Limb (tissue), 2 donors: Measurements from ENCODE around the gene FAM229A.

Experiments used
- DNase-seq, 2 donors: peaks; one replicate each; pipeline ENCODE4 v3.0.0-alpha.2; 2016; ENCODE audit errors: extremely low spot score in 2 of 2

FAM229A gene

DNA sequence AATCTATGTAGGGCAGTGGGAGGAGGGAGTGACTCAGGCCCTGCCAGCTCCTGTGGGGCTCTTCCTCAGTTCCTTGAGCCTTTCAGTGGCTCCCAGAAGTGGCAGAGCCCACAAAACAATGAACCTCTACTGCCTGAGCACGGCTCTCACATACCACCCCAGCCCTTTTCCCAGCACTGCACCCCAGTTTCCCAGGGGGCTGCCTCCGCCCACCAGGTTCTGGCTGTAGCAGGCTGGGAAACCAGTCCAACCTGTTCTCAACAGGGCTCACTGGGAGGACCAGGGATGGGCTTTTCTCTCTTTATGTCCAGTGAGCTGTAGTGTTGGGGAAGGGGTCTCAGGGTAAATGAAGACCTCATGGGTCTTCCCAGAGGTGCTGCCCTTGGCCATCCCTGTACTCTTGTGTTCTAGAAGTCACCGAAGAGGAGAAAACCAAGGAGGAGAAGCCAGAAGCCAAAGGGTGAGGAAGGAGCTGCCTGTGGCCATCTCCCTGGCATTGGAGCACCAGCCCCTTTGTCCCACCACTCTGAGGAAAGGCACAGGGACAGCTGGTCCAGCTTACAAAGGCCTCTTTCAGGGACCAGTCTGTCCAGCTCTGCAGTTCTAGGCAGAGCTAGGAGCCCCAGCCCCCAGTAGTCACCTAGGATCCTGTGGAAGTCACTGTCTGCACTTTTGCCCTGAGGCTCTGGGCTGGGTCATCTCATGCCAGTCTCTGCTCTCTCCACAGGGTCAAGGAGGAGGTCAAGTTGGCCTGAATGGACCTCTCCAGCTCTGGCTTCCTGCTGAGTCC lies 29.8 kb downstream of the FAM229A start:
- no peak for DNase-seq

DNA sequence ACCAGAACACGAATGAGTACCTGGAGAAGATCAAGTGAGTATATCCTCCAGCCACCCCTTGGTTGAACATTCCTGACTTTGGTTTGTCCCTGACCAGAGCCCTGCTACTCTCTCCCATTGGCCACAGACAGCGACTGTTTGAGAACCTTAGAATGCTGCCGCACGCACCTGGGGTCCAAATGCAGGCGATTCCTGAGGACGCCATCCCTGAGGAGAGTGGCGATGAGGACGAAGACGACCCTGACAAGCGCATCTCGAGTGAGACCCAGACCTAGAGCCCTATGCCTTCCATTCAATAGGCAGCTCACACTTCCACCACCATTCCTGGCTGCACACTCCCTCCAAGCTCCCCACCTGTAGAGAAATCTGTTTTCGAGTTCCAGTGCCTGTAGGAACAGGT lies 30.7 kb downstream of the FAM229A start:
- no peak for DNase-seq

DNA sequence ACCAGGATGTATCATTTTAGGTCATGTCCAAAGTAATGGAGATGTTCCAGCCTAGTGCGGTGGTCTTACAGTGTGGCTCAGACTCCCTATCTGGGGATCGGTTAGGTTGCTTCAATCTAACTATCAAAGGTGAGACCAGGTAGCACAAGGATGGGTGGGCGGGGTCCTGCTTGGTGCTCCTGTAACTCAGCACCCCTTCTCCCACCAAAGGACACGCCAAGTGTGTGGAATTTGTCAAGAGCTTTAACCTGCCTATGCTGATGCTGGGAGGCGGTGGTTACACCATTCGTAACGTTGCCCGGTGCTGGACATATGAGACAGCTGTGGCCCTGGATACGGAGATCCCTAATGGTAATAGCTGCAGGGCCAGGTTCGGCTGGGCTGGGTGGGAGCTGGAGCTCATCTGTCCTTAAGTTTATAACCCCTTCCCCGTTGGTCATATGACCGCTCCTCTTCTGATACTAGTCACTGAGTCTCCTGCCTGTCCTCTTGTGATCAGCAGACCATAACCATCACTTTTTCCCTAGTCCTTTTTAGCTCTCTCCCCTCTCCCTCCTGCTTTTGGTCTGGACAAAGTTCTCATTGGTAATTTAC lies 31.6 kb downstream of the FAM229A start:
- no peak for DNase-seq

DNA sequence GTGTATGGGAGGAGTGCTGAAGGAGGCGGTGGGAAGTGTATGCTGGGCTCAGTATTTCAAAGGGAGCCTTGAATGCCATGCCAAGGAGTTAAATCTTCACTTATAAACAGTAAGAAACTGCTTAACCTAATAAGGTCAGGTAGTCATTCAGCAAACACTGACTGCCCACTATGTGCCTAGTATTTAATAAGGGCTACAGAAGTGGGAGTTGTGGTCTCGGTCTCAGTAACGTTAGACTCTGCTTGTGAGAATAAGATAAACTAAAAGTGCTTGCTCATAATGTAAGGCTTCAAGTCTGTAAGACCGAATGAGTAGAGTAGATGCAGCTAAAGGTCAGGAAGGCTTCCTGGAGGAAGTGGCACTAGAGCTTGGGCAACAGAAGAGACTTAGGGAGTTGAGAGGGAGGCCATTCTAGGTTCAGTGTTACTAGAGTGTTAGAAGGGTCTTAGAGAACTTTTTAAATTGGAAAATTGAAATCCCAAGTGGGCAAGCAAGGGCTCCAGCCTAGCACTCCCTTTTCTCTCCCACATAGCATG lies 32.3 kb downstream of the FAM229A start:
- DNase-seq, result no peak

DNA sequence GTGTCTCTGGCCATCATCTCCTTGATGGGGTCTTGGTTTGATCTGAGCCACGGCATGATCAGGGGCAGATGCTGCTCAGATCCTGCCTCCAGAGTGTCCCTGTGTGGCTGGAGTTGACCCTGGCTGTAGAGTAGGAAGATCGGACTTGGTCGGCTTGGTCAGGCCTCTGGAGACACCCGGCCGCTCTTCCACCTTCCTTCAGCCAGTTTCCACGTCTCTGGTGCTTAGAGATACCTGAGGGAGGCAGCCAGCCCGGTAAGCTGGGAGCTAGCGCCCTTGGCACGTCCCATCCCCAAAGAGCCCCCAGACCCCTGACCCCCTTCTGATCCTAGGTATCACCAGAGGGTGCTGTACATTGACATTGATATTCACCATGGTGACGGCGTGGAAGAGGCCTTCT lies 35.1 kb downstream of the FAM229A start:
- DNase-seq, result no peak

DNA sequence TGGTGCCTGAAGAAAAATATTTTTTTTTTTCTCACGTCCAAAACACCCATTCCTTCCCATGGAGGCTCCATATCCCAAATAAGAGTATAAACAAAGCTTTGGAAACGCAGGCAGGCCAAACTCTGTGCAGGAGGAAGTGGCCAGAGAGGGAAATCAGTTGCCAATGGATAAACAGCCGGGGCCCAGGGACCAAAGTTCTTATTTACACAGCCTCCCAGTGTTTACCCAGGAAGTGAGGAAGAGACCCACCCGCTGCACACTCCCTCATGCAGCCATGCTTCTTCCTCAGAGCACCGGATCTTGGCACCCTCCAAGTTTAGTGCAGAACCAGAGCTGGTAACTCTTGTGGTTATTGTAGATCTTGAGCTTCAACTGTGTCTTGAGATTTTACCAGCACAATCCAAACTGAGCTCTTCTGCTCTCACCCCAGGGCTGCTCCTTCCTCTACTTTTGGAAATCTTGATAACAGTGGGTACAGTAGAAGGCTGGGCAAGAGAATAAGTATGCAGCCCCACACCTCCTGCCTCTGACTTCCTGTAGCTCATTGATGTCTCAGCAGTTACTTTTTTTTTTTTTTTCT lies 40.5 kb downstream of the FAM229A start:
- no peak for DNase-seq

DNA sequence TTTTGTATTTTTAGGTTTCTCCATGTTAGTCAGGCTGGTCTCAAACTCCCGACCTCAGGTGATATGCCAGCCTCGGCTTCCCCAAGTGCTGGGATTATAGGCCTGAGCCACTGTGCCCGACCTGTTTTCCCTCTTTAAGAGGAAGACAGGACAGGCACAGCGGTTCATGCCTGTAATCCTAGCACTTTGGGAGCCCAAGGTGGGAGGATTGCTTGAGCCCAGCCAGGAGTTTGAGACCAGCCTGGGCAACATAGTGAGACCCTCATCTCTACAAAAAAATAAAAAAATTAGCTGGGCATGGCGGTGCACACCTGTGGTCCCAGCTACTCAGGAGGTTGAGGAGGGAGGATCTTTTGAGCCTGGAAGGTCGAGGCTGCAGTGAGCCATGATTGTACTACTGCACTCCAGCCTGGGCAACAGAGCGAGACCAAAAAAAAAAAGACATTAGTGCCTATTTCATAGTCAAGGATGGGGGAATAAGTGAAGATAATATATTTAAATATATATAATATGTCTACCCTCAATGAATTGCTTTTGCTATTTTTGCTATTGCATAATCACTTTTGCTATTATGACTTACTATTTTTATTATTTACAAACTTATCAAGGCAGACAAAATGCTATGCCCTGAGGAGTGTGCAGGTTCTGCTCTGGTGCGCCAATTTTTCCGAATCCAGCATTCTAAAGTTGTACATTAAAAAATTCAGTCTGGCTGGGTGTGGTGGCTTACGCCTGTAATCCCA lies 44.0 kb downstream of the FAM229A start:
- DNase-seq, result no peak

DNA sequence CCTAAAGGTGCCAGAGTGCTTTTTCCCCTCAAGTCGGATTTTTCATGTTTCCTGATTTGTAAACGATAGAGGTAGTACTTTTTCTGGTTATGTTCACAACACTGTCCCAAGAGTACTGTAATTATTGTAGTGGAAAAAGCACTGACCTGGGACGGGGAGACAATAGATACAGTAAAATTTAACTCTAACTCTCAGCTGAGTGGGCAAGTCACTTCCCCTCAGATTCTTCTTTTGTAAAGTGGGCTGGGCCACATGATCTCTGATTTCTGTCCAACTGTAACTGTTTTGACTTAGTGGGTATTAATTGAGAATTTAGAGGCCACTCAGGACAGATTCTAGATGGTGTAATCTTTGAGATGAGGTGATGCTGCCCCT lies 45.4 kb downstream of the FAM229A start:
- DNase-seq, result no peak

DNA sequence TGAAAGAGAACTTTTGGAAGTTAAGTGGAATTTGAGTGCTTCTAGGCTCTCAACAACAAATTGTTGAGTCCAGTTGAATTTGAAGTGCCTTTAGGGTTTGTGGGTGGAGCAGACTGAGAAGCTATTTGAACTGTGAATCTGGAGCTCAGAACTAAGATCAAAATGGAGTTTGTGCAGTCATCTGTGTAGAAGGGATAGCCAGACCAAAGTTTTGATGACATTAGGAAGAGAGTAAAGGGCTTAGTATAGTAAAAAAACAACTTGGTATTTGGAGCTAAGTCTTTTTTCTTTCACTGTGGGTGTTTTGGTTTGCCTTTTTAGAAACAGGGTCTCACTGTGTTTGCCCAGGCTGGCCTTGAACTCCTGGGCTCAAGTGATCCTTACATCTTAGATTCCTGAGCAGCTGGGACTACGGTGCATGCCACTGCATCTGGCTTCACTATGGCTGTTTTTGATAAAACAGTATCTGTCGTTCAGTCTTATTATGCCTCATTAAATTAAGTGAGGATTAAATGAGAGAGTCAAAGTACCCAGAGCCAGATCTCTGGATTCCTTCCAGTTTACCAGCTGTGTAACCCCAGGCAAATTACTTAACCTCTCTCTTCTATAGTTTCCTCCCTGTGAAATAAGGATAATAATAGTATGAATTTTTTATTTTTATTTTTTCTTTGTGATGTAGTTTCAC lies 50.4 kb downstream of the FAM229A start:
- DNase-seq, result no peak
